ENCODE data around the gene MED15. TPM values are rescaled to one million over a fixed set of nuclear protein-coding genes. Genes with fewer than 3 reads are reported as not detected.

Gene MED15
- polyA plus RNA-seq, 2 of the 4 experiments (the other 2 are of a cell fraction), result 10.7 to 29.7 TPM

GRCh38 chr22:20487715-20488114 lies 19.7 kb upstream of the MED15 start:
- DNase-seq (ENCODE audit: low read depth in 1 of 2, low spot score in 1 of 2) (no peak), ATAC-seq (no peak), FAIRE-seq (no peak)
- Histone ChIP-seq H3K4me2 (no peak overlapping the region), H3K4me1 (no peaks in the 10 kb centered on the region), H3K9me3 (no peaks in the 10 kb centered on the region), H3K4me3 (no peak overlapping the region), H3K27ac (no peak overlapping the region)
- 91% methylated on average over 2 of the region's 2 CpGs for WGBS (ENCODE audit: missing lambda C conversion rate)
- ChIA-PET CTCF (interaction anchor here (1.1 kb wide), 1 partner anchor 32 kb away, joined by 3 read pairs; no protein-coding TSS in a partner anchor), POLR2A (no interaction called here)
- TF ChIP-seq RFX5 (IDR thresholded peaks at IDR 0.05) (no peak), RCOR1 (IDR thresholded peaks at IDR 0.05; ENCODE audit: low read depth, low read length) (no peak)

DNA sequence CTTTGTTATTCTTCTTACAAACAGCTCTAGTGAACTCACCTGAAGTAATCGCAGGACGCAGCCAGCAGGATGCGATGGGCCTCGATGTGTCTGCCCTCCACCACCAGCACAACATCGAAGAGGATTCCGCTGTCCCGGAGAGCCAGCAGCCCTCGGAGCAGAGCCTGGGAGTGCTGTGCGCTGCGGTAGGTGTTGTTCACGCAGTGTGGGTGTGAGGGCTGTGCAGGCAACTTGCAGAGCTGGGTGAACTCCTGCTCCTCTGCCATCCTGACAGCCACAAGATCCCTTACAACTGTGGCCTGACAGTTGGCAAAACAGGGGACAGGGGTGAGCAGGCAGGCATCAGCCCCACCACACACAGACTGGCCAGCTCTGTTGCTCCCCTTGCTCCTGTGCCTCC lies 18.5 kb upstream of the MED15 start:
- POLR2A ChIA-PET, result no interaction called here

GRCh38 chr22:20490183-20490940 lies 17.0 kb upstream of the MED15 start:
- POLR2A ChIA-PET, result no interaction called here
- TF ChIP-seq FOXS1 (CRISPR knock-in tag; IDR thresholded peaks at IDR 0.05) (no peak), FOSL2 (IDR thresholded peaks at IDR 0.05) (no peak), FOSL2 (CRISPR knock-in tag; IDR thresholded peaks at IDR 0.05) (no peak), SMC3 (IDR thresholded peaks at IDR 0.05) (no peak), HOXB5 (CRISPR knock-in tag; IDR thresholded peaks at IDR 0.05) (no peak), BHLHE40 (IDR thresholded peaks at IDR 0.05; ENCODE audit: low read depth, low read length) (no peak)
- no peaks in the 10 kb centered on the region for H3K9me3 ChIP-seq
- peaks cover 6% of the 10 kb centered on the region; the same call in 2 of the 3 replicates for H3K4me1 ChIP-seq
- no peak overlapping the region for H3K27ac ChIP-seq
- no peak for DNase-seq (ENCODE audit: low read depth in 1 of 2, low spot score in 1 of 2)
- no peak overlapping the region for H3K4me2 ChIP-seq
- 95% methylated on average over 5 of the region's 6 CpGs for WGBS (ENCODE audit: missing lambda C conversion rate)
- CTCF ChIA-PET, result interaction anchor here (1.1 to 1.6 kb wide), 3 partner anchors 17 to 36 kb away, joined by 3 to 5 read pairs (median 4); partner anchors contain the start of gene MED15
- ATAC-seq, result no peak
- H3K4me3 ChIP-seq, result no peak overlapping the region
- FAIRE-seq, result no peak

More for the DNA sequence above, 18.5 kb upstream of the MED15 start:
- H3K4me1 ChIP-seq, result no peaks in the 10 kb centered on the region; the same call in 2 of the 3 replicates
- TF ChIP-seq, protein P1, sequence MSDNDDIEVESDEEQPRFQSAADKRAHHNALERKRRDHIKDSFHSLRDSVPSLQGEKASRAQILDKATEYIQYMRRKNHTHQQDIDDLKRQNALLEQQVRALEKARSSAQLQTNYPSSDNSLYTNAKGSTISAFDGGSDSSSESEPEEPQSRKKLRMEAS (IDR thresholded peaks at IDR 0.05), result no peak
- TF ChIP-seq ZC3H11A (IDR thresholded peaks at IDR 0.05) (no peak), EHF (CRISPR knock-in tag; IDR thresholded peaks at IDR 0.05) (no peak), HMGXB4 (CRISPR knock-in tag; IDR thresholded peaks at IDR 0.05; ENCODE audit: borderline replicate concordance) (no peak), CBX2 (IDR thresholded peaks at IDR 0.05; ENCODE audit: borderline replicate concordance, low read depth) (no peak), HDAC2 (IDR thresholded peaks at IDR 0.05) (no peak), ZFP36 (IDR thresholded peaks at IDR 0.05; ENCODE audit: borderline replicate concordance, partially characterized antibody) (no peak), HOXA7 (CRISPR knock-in tag; IDR thresholded peaks at IDR 0.05) (no peak)
- TF ChIP-seq, protein P2, sequence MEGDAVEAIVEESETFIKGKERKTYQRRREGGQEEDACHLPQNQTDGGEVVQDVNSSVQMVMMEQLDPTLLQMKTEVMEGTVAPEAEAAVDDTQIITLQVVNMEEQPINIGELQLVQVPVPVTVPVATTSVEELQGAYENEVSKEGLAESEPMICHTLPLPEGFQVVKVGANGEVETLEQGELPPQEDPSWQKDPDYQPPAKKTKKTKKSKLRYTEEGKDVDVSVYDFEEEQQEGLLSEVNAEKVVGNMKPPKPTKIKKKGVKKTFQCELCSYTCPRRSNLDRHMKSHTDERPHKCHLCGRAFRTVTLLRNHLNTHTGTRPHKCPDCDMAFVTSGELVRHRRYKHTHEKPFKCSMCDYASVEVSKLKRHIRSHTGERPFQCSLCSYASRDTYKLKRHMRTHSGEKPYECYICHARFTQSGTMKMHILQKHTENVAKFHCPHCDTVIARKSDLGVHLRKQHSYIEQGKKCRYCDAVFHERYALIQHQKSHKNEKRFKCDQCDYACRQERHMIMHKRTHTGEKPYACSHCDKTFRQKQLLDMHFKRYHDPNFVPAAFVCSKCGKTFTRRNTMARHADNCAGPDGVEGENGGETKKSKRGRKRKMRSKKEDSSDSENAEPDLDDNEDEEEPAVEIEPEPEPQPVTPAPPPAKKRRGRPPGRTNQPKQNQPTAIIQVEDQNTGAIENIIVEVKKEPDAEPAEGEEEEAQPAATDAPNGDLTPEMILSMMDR (IDR thresholded peaks at IDR 0.05), result no peak
- no peak overlapping the region for H3K27ac ChIP-seq
- no peak overlapping the region for H3K4me3 ChIP-seq
- H3K9me3 ChIP-seq, result no peaks in the 10 kb centered on the region
- no peak overlapping the region for H3K4me2 ChIP-seq
- ATAC-seq (no peak), FAIRE-seq (no peak), DNase-seq (ENCODE audit: low read depth in 1 of 2, low spot score in 1 of 2) (no peak)
- CTCF ChIA-PET, result interaction anchor here (1.1 to 1.4 kb wide), 2 partner anchors 19 to 33 kb away, joined by 3 to 4 read pairs; partner anchors contain the start of gene MED15
- 98% methylated on average over 9 of the region's 11 CpGs for WGBS (ENCODE audit: missing lambda C conversion rate)

Measured in A549 (cell line).